Liver (tissue), 3 donors: ENCODE results near the gene ANKRD27.

Experiments
- CTCF ChIP-seq: fragments of 150-350 bp; IDR thresholded peaks from 2 replicates; pipeline ENCODE4 v1.5.1; 2017; ENCODE audit warnings: improper control_type of control experiment, low read depth, low read length; ENCODE audit not compliant: missing input control
- FOXA1 ChIP-seq: IDR thresholded peaks from 2 replicates; pipeline ENCODE4 v1.6.1; 2016; ENCODE audit warnings: antibody characterized with exemption
- SP1 ChIP-seq: IDR thresholded peaks from 2 replicates; pipeline ENCODE4 v1.6.1; 2018; ENCODE audit warnings: antibody characterized with exemption, mild to moderate bottlenecking
- TAF1 ChIP-seq: conservative IDR thresholded peaks from 2 replicates; pipeline ENCODE4 v1.6.1; 2016; ENCODE audit warnings: antibody characterized with exemption, mild to moderate bottlenecking
- YY1 ChIP-seq: IDR thresholded peaks from 2 replicates; pipeline ENCODE4 v1.6.1; 2016; ENCODE audit warnings: antibody characterized with exemption, mild to moderate bottlenecking
- ZBTB33 ChIP-seq: IDR thresholded peaks from 2 replicates; pipeline ENCODE4 v1.6.1; 2016; ENCODE audit warnings: antibody characterized with exemption
- donor health status: healthy.
- donor health status: healthy.

- TF ChIP-seq TAF1 (no peak), YY1 (no peak), CTCF (no peak), SP1 (no peak), FOXA1 (no peak), ZBTB33 (no peak)
These were observed 116.3 kb downstream of the ANKRD27 start for GRCh38 chr19:32558607-32559228.
